NT2/D1 (cell line): ENCODE results near the gene USP40.

Source experiments
- DNase-seq: peaks from one replicate; pipeline ENCODE4 v3.0.0-alpha.2; 2011; ENCODE audit warnings: low read depth, low spot score
- H3K27me3 ChIP-seq: 2 replicates; pipeline ENCODE4 v1.6.0; 2011; ENCODE audit warnings: mild to moderate bottlenecking; ENCODE audit not compliant: insufficient read length, insufficient read depth
- H3K36me3 ChIP-seq: 2 replicates; pipeline ENCODE4 v1.6.1; 2011; ENCODE audit warnings: mild to moderate bottlenecking, low read length, mixed read lengths; ENCODE audit not compliant: insufficient read depth, insufficient read length
- H3K4me1 ChIP-seq: 2 replicates; pipeline ENCODE4 v1.5.1; 2011; ENCODE audit not compliant: insufficient read depth, insufficient read length
- H3K4me3 ChIP-seq: 2 replicates; pipeline ENCODE4 v1.5.1; 2011; ENCODE audit warnings: low read depth; ENCODE audit not compliant: insufficient read length
- H3K9ac ChIP-seq: 2 replicates; pipeline ENCODE4 v1.6.0; 2011; ENCODE audit warnings: low read depth; ENCODE audit not compliant: insufficient read length
- H3K9me3 ChIP-seq: 2 replicates; pipeline ENCODE4 v1.5.1; 2011; ENCODE audit warnings: mild to moderate bottlenecking, low read length; ENCODE audit not compliant: insufficient read depth
- SUZ12 ChIP-seq: IDR thresholded peaks from 2 replicates; pipeline ENCODE4 v1.6.1; 2011; ENCODE audit not compliant: insufficient read length, insufficient read depth; ENCODE audit errors: extremely low read depth
- YY1 ChIP-seq: IDR thresholded peaks from 2 replicates; pipeline ENCODE4 v1.6.1; 2011; ENCODE audit not compliant: insufficient read length, insufficient read depth
- ZNF274 ChIP-seq: IDR thresholded peaks from 2 replicates; pipeline ENCODE4 v1.6.1; 2011; ENCODE audit warnings: mild to moderate bottlenecking, low read depth, low read length

The USP40 gene

GRCh38 chr2:233492751-233493150 is 73.8 kb downstream of the USP40 start:
- Histone ChIP-seq H3K9me3 (no peaks in the 10 kb centered on the region), H3K27me3 (no peaks in the 10 kb centered on the region), H3K4me3 (no peak overlapping the region), H3K4me1 (no peaks in the 10 kb centered on the region), H3K36me3 (peaks cover 24% of the 10 kb centered on the region), H3K9ac (no peak overlapping the region)
- no peak for DNase-seq
- TF ChIP-seq ZNF274: no peak
- no peak for TF ChIP-seq SUZ12
- no peak for TF ChIP-seq YY1

- no peak for DNase-seq
- H3K36me3 ChIP-seq: peaks cover 24% of the 10 kb centered on the region
- H3K9me3 ChIP-seq: no peaks in the 10 kb centered on the region
- H3K4me3 ChIP-seq: no peak overlapping the region
- no peaks in the 10 kb centered on the region for H3K4me1 ChIP-seq
- TF ChIP-seq YY1: no peak
- no peak for TF ChIP-seq ZNF274
- no peak for TF ChIP-seq SUZ12
- H3K27me3 ChIP-seq: no peaks in the 10 kb centered on the region
- H3K9ac ChIP-seq: no peak overlapping the region
Observed at GRCh38 chr2:233492078-233492477, 74.5 kb downstream of the USP40 start.

GRCh38 chr2:233491326-233491725 is 75.3 kb downstream of the USP40 start:
- no peak overlapping the region for H3K4me3 ChIP-seq
- no peaks in the 10 kb centered on the region for H3K9me3 ChIP-seq
- H3K9ac ChIP-seq: no peak overlapping the region
- no peaks in the 10 kb centered on the region for H3K27me3 ChIP-seq
- DNase-seq: no peak
- peaks cover 24% of the 10 kb centered on the region for H3K36me3 ChIP-seq
- no peaks in the 10 kb centered on the region for H3K4me1 ChIP-seq
- TF ChIP-seq YY1: no peak
- TF ChIP-seq ZNF274: no peak
- no peak for TF ChIP-seq SUZ12

GRCh38 chr2:233490831-233491230 is 75.8 kb downstream of the USP40 start:
- TF ChIP-seq ZNF274: no peak
- no peak for TF ChIP-seq SUZ12
- no peak for TF ChIP-seq YY1
- Histone ChIP-seq H3K4me1 (no peaks in the 10 kb centered on the region), H3K9ac (no peak overlapping the region), H3K27me3 (no peaks in the 10 kb centered on the region), H3K9me3 (no peaks in the 10 kb centered on the region), H3K36me3 (peaks cover 25% of the 10 kb centered on the region), H3K4me3 (no peak overlapping the region)
- DNase-seq: no peak

- Histone ChIP-seq H3K9ac (no peak overlapping the region), H3K36me3 (peaks cover 34% of the 10 kb centered on the region), H3K4me3 (no peak overlapping the region), H3K27me3 (no peaks in the 10 kb centered on the region), H3K9me3 (peaks cover 6% of the 10 kb centered on the region; the same call in 1 of the 2 replicates), H3K4me1 (no peaks in the 10 kb centered on the region)
- TF ChIP-seq ZNF274: no peak
- TF ChIP-seq YY1: no peak
- no peak for TF ChIP-seq SUZ12
- DNase-seq: no peak
Observed at GRCh38 chr2:233489666-233490065, 76.9 kb downstream of the USP40 start.

GRCh38 chr2:233489143-233489542 is 77.4 kb downstream of the USP40 start:
- no peak for DNase-seq
- H3K36me3 ChIP-seq: peaks cover 39% of the 10 kb centered on the region
- no peak overlapping the region for H3K9ac ChIP-seq
- H3K27me3 ChIP-seq: no peaks in the 10 kb centered on the region
- TF ChIP-seq YY1 (no peak), SUZ12 (no peak), ZNF274 (no peak)
- peaks cover 11% of the 10 kb centered on the region; the same call in 1 of the 2 replicates for H3K9me3 ChIP-seq
- no peak overlapping the region for H3K4me3 ChIP-seq
- H3K4me1 ChIP-seq: no peaks in the 10 kb centered on the region

- Histone ChIP-seq H3K27me3 (no peaks in the 10 kb centered on the region), H3K9me3 (peaks cover 24% of the 10 kb centered on the region), H3K4me1 (no peaks in the 10 kb centered on the region), H3K4me3 (no peak overlapping the region), H3K36me3 (peaks cover 50% of the 10 kb centered on the region), H3K9ac (no peak overlapping the region)
- no peak for TF ChIP-seq ZNF274
- TF ChIP-seq SUZ12: no peak
- no peak for TF ChIP-seq YY1
- DNase-seq: no peak
Observed at GRCh38 chr2:233487748-233488345, 78.7 kb downstream of the USP40 start.
